Activated naive CD4-positive, alpha-beta T cell treated with anti-CD3 and anti-CD28 coated beads, Interleukin-2, amount 50 U/mL, for 24 hours (primary cell): ENCODE results near the gene LRRN2.
"Not testable (repeated sequence)": the region's sequence is repeated elsewhere in the genome, so short reads cannot be mapped to it uniquely, and the experiment has no call there.

Experiments
- H3K27ac Mint-ChIP-seq: one replicate; pipeline ENCODE4 v1.8.0; 2021; ENCODE audit warnings: mild to moderate bottlenecking, mixed read lengths
- H3K27me3 Mint-ChIP-seq: one replicate; pipeline ENCODE4 v1.8.0; 2021; ENCODE audit warnings: mixed read lengths
- H3K36me3 Mint-ChIP-seq: one replicate; pipeline ENCODE4 v1.8.0; 2021; ENCODE audit warnings: mixed read lengths
- H3K4me1 Mint-ChIP-seq: one replicate; pipeline ENCODE4 v1.8.0; 2021; ENCODE audit warnings: mixed read lengths
- H3K4me3 Mint-ChIP-seq: one replicate; pipeline ENCODE4 v1.8.0; 2021; ENCODE audit warnings: mild to moderate bottlenecking, mixed read lengths
- H3K9me3 Mint-ChIP-seq: one replicate; pipeline ENCODE4 v1.8.0; 2021; ENCODE audit warnings: mixed read lengths

The LRRN2 gene

DNA sequence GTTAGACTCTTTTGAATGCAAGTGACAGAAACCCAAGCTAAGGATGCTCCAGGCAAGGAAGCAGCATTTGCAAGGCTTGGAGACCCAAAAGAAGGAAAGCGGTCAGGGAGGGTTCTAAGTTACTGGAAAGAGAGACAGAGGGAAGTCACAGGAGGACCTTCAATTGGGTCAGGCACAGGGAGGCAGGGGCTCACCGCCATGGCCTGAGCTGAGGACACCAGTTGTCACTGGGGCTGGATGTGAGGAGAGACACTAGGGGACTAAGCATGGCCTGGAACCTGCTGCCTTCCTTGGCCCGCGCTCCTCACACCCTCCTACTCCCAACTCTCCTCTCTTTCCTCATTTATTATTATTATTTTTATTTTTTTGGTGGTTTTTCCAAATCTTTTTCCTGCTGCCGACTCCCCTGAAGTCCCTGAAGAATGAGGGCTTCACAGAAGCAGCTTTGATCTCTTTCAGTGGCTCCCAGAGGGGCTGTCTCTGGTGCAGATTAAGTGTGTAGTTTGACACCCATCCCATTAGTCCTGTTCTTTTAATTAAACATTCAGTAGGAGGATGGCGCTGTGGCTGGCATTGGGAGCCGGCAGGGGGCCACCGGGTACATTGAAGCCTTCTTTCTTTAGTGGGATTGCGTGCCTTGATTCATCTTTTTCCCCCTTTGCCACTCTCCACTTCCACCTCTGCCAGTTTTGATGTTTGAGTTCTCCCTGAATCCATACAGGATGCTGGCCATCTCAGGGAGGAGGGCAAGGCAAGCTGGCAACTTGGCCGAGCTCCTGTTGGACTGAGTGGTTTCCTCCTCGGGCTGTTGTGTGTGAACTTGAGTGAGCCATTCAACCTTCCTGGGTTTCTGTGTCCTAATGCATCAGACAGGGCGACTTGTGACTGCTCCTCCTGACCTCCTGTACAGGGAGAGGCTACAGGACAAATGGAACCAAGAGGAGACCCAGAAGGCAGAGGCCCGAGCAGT is 110.0 kb downstream of the LRRN2 start:
- Mint-ChIP-seq H3K9me3 (no peaks in the 10 kb centered on the region), H3K27ac (peak overlapping the region; percentile 65), H3K4me3 (no peak overlapping the region), H3K4me1 (peaks cover 26% of the 10 kb centered on the region), H3K36me3 (peaks cover 7% of the 10 kb centered on the region), H3K27me3 (no peaks in the 10 kb centered on the region)

DNA sequence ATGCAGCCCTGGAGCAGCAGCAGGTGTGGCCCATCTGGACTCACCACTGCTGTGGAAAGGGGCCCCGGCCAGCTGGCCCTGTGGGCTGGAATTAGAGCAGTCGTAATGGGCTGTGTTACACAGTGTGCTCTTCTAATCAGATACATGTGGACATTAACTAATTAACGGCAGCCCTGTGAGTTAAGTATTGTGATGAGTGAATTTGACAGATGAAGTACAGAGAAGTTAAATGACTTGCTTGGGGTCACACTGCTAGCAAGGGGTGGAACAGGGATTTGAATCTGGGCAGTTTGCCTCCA is 110.7 kb downstream of the LRRN2 start:
- Mint-ChIP-seq H3K27me3 (no peaks in the 10 kb centered on the region), H3K4me1 (peaks cover 19% of the 10 kb centered on the region), H3K9me3 (no peaks in the 10 kb centered on the region), H3K27ac (peak overlapping the region; percentile 65), H3K36me3 (peaks cover 7% of the 10 kb centered on the region), H3K4me3 (no peak overlapping the region)

DNA sequence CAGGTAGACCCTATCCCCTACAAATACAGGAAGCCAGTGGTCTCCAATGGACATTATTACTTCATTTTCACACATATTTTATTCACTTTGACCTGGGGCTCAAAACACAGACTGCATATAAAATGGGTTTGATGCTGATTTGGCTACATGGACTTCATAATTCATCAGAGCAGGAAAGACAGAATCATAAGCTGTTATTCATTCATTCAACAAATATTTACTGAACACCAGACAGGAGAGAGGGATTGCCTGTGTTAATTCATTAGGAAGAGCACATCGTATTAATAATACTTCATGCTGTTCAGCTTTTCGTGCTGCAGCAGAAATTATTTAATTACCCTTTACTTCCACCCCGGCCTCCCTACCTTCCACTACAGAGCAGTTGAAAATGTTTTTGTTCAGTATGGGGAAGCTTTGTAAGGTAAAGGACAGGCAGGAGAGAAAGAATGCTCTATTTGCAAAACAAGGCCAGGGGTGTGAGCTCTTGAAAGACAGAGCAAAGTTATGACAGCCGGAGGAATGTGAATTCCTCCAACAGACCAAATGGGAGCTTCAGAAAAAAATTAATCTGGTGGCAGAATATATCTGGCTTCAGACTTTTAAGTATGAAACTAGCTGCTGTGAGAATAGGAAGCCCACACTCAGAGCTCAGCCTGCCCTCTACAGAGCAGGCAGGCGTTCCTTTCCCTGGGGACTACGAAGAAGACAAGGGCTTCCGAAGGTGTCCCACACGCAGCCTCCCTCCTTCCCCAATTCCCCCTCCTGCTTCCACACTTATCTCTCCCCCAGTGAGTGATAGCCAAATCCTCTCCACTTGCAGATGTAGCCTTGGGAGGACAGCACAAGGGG is 111.3 kb downstream of the LRRN2 start:
- Mint-ChIP-seq H3K27ac (no peak overlapping the region), H3K36me3 (peaks cover 8% of the 10 kb centered on the region), H3K4me1 (peaks cover 14% of the 10 kb centered on the region), H3K4me3 (no peak overlapping the region), H3K9me3 (no peaks in the 10 kb centered on the region), H3K27me3 (no peaks in the 10 kb centered on the region)

DNA sequence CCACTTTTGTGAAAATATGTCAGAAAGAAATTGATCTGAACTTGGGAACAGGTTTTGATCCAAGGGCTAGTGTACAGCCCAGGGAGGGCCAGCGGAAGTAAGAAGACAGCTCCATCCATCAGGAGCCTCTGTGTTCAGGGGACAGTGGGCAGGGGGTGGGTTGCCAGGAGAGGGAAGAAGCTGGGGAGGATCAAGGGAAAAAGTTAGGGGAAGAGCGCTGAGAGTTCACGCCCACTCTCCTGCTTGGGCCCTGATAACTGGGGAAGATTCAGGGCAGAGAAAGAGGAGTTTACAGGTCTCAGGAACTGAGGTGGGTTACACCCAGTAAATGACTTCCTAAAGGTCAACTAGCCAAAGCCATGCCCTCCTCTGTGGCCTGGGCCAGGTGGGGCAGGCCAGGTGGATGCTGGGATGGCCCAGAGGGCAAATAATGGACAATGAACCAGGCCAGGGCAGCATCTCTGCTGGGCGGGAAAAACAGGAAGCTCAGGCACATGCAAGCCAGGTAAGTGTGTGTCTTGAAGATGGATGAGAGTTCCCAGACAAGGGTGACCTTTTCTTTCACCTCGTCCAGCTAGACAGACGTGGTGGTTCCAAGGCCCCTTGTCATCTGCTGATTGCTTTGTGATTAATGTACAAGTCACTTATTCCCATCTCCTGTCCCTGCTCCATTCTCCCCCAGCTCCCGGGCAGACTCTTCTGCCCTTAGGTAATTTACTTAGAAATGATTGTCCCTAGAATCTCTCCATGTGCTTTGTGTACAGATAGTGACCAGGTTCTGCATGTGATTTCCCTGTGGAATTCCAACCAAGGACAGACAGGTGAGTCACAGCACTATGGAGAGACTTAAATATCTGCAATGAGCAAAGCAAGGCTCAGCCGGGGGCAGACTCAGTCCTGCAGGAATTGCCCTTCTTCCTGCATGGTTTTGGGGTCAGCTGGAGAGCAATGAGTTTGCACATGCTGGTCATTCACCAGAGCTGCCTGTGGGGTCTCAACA is 112.3 kb downstream of the LRRN2 start:
- H3K27ac Mint-ChIP-seq: no peak overlapping the region
- H3K36me3 Mint-ChIP-seq: peaks cover 8% of the 10 kb centered on the region
- no peaks in the 10 kb centered on the region for H3K27me3 Mint-ChIP-seq

DNA sequence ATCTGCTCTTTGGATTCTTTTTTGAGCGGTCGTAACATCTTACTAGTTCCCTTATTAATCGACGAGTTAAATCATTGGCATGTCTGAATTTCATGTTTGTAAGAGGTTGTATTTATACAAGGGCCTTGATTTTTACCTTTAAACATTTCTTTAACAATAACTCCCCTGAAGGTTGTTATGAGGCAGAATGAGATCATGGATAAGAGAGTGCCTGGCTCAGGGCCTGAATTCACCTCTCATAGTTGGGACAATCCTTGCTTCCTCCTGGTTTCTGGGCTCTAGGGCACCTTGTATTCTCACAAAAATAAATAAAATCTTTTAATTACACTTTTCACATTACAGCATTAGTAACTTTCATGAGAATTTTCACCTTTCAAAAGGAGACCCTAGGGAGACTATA is 113.9 kb downstream of the LRRN2 start:
- Mint-ChIP-seq H3K27me3 (no peaks in the 10 kb centered on the region), H3K4me3 (no peak overlapping the region), H3K36me3 (peaks cover 11% of the 10 kb centered on the region), H3K27ac (no peak overlapping the region), H3K9me3 (no peaks in the 10 kb centered on the region), H3K4me1 (no peaks in the 10 kb centered on the region)

More for the DNA sequence above, 112.3 kb downstream of the LRRN2 start:
- Mint-ChIP-seq H3K4me1 (peaks cover 3% of the 10 kb centered on the region), H3K9me3 (no peaks in the 10 kb centered on the region), H3K4me3 (no peak overlapping the region)

DNA sequence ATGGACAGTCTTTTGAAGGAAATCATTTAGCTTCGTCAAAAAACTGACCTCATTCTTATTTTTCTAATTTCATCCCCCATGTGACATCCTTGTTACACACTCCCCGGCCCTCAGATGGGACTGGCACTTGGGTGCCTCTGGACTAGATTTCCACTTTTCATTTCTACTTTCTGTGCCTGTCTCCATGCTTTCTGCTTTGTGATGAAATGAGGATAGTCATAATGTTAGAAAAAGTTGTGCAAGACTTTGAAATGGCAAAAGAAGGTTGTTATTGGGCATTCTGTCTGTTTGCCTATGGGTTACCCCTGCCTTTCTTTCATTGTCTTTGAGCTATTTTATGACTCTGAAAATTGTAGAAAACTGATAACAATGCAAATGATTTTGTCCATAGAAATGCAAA is 114.4 kb downstream of the LRRN2 start:
- Mint-ChIP-seq H3K4me3 (no peak overlapping the region), H3K36me3 (peaks cover 11% of the 10 kb centered on the region), H3K9me3 (no peaks in the 10 kb centered on the region)

DNA sequence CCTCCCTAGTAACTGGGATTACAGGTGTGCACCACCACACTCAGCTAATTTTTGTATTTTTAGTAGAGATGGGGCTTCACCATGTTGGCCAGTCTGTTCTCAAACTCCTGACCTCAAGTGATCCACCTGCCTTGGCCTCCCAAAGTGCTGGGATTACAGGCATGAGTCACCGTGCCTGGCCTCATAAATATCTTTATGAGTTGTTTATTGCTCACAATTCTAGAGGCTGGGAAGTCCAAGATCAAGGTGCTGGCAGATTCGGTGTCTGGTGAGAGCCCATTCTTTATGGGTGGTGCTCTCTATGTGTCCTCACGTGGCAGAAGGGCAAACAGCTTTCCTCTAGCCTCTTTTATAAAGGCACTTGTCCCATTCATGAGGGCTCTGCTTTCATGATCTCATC is 115.5 kb downstream of the LRRN2 start:
- not testable (repeated sequence) for H3K27ac Mint-ChIP-seq, H3K27me3 Mint-ChIP-seq, H3K4me3 Mint-ChIP-seq, H3K9me3 Mint-ChIP-seq
- Mint-ChIP-seq H3K4me1 (peaks cover 13% of the 10 kb centered on the region), H3K36me3 (peaks cover 14% of the 10 kb centered on the region)

More for the DNA sequence above, 114.4 kb downstream of the LRRN2 start:
- Mint-ChIP-seq H3K27me3 (no peaks in the 10 kb centered on the region), H3K4me1 (peaks cover 3% of the 10 kb centered on the region), H3K27ac (no peak overlapping the region)

DNA sequence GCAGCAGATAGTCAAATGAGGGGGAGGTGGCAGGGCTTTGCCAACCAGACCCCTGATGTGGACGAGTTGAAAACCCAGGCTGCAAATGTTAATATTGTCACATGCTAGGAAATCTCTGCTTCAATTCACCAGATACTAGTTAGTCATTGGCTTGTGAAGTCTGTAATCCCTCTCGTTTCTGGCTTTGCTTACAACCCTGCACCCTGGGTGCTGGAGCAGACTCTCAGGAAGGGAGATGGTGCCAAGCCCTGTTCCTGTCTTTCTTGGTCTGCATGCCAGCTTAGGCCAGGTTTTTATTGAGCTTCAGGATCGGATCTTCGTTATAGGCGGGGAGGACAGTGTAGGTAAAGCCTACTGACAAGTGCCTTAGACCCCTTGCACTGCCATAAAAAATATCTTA is 116.1 kb downstream of the LRRN2 start:
- H3K4me3 Mint-ChIP-seq: no peak overlapping the region
- H3K36me3 Mint-ChIP-seq: peaks cover 14% of the 10 kb centered on the region
- H3K4me1 Mint-ChIP-seq: peaks cover 17% of the 10 kb centered on the region
- no peaks in the 10 kb centered on the region for H3K27me3 Mint-ChIP-seq
- no peak overlapping the region for H3K27ac Mint-ChIP-seq
- no peaks in the 10 kb centered on the region for H3K9me3 Mint-ChIP-seq

DNA sequence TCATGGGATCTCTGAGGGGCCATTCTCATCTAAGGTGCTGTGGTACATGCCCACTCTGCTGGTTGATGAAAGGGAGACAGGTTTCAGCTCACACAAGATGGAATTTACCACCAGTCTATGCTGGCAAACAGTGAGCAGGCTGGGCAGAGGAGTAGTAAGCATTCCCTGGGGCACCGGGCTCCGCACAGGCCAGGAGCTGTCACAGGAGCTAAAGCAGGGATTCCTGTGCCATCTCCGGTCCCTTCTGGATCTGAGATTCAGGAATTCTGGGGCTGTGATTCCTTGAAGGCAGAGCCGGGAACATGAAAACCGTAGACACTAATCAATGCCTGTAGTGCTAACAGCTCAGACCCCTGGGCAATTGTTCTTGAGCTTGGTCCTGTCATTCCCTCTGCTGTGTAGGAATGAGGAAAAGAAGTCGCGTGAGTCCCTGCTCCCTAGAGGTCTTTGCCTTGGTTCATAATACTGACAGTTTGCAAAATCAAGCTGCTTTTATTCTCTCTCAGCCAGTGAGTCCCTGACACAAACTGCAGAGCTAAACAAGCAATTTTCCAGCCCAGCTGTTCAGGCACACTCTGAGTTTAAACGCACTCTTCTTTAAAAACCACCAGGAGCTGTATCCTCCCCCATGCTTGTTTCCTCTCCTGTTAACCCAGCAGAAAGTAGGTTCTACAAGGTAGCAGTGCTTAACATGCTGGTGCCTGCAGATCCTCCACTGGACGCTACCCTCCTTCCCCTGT is 116.8 kb downstream of the LRRN2 start:
- H3K27ac Mint-ChIP-seq: peak overlapping the region; percentile 73
- H3K4me3 Mint-ChIP-seq: no peak overlapping the region
- no peaks in the 10 kb centered on the region for H3K27me3 Mint-ChIP-seq
- H3K9me3 Mint-ChIP-seq: no peaks in the 10 kb centered on the region
- peaks cover 15% of the 10 kb centered on the region for H3K36me3 Mint-ChIP-seq
- H3K4me1 Mint-ChIP-seq: peaks cover 24% of the 10 kb centered on the region
